ENCODE results near the gene PRKAR1B. TPM values are rescaled to one million over a fixed set of nuclear protein-coding genes. Genes with fewer than 3 reads are reported as not detected.

PRKAR1B gene
- total RNA-seq, 1 experiment from 2014 or later, result 43.3 TPM

DNA sequence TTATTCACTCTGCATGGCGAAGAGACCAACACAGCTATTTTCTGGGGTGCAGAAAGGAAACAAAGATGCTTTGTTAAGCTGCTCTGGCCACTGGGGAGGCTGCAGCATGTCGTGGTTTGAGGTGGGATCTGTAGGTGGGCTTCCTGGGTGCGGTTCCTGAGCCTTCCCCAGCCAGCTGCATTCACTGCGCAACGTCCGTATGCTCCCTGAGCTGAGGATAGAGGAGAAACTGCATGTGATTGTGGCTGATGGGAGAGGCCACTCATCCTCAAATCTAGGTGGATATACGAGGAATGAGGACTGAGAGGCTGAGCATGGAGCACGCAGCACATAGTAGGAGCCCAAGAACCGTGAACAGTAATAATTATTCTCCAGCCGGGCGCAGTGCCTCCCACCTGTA, 10.4 kb downstream of the PRKAR1B start:
- Histone ChIP-seq H2BK5ac (ENCODE audit: insufficient read length, low read length) (no peak overlapping the region), H4K5ac (ENCODE audit: insufficient read length, low read depth, low read length) (no peak overlapping the region), H2BK12ac (ENCODE audit: insufficient read length, low read depth, low read length) (no peak overlapping the region), H3K23me2 (ENCODE audit: insufficient read length, low read depth, low read length, poor library complexity, severe bottlenecking) (peaks cover 3% of the 10 kb centered on the region), H3K27me3 (ENCODE audit: insufficient read depth, low read length) (no peaks in the 10 kb centered on the region), H2BK20ac (ENCODE audit: low read depth, low read length, poor library complexity, severe bottlenecking) (no peak overlapping the region), H2AK5ac (ENCODE audit: insufficient read length, low read length) (no peak overlapping the region), H3K79me1 (ENCODE audit: insufficient read depth, low read depth, low read length, poor library complexity, severe bottlenecking) (peaks cover 3% of the 10 kb centered on the region), H3K4me1 (ENCODE audit: insufficient read depth, low read length) (no peaks in the 10 kb centered on the region), H3K14ac (ENCODE audit: insufficient read depth, low read length) (no peak overlapping the region), H3K9ac (ENCODE audit: extremely low read depth, insufficient read length, low read length) (no peak overlapping the region), H3K18ac (ENCODE audit: insufficient read length, low read depth, low read length) (no peak overlapping the region), H3K4ac (ENCODE audit: low read depth, low read length) (no peak overlapping the region), H3K23ac (ENCODE audit: insufficient read length, low read depth, low read length) (no peak overlapping the region), H4K8ac (replicated peaks; ENCODE audit: insufficient read length, low read depth, low read length) (no peak overlapping the region), H3K56ac (ENCODE audit: insufficient read length, low read depth, low read length) (no peak overlapping the region), H3K4me2 (ENCODE audit: insufficient read depth, insufficient read length, low read length) (no peak overlapping the region), H2BK120ac (ENCODE audit: low read depth, low read length, poor library complexity, severe bottlenecking) (no peak overlapping the region), H3K9me3 (ENCODE audit: control insufficient read depth, low read depth, low read length) (no peaks in the 10 kb centered on the region), H4K91ac (ENCODE audit: insufficient read length, low read depth, low read length) (no peak overlapping the region), H4K20me1 (ENCODE audit: control insufficient read depth, insufficient read depth, insufficient read length) (no peaks in the 10 kb centered on the region), H3K27ac (ENCODE audit: insufficient read length, low read depth, low read length) (no peak overlapping the region), H3T11ph (ENCODE audit: low read length) (no peak overlapping the region), H2BK15ac (ENCODE audit: low read depth, low read length) (no peak overlapping the region), H3K79me2 (ENCODE audit: insufficient read depth, low read length) (peaks cover 2% of the 10 kb centered on the region; the same call in 1 of the 2 replicates), H2AFZ (ENCODE audit: low read length) (no peak overlapping the region)
- H3K4me1 Mint-ChIP-seq, result peaks cover 5 to 9% of the 10 kb centered on the region in 2 experiments
- H3K9me3 Mint-ChIP-seq, result peaks cover 12 to 18% of the 10 kb centered on the region in 2 experiments
- no peak for DNase-seq
- TF ChIP-seq, protein P1, sequence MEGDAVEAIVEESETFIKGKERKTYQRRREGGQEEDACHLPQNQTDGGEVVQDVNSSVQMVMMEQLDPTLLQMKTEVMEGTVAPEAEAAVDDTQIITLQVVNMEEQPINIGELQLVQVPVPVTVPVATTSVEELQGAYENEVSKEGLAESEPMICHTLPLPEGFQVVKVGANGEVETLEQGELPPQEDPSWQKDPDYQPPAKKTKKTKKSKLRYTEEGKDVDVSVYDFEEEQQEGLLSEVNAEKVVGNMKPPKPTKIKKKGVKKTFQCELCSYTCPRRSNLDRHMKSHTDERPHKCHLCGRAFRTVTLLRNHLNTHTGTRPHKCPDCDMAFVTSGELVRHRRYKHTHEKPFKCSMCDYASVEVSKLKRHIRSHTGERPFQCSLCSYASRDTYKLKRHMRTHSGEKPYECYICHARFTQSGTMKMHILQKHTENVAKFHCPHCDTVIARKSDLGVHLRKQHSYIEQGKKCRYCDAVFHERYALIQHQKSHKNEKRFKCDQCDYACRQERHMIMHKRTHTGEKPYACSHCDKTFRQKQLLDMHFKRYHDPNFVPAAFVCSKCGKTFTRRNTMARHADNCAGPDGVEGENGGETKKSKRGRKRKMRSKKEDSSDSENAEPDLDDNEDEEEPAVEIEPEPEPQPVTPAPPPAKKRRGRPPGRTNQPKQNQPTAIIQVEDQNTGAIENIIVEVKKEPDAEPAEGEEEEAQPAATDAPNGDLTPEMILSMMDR (conservative IDR thresholded peaks at IDR 0.05), result no peak
- no CpG with 5 or more reads among the region's 11 CpGs for WGBS (ENCODE audit: extremely low coverage, insufficient read length, low lambda C conversion rate)
- no peak overlapping the region for H3K4me3 Mint-ChIP-seq
- peaks cover 23 to 38% (median 29%) of the 10 kb centered on the region in 3 experiments for H3K36me3 Mint-ChIP-seq (ENCODE audit: insufficient read depth in 1 of 3, low read depth in 3 of 3)
- H3K27ac Mint-ChIP-seq, result no peak overlapping the region
- peaks cover 5% of the 10 kb centered on the region for H3K27me3 Mint-ChIP-seq (ENCODE audit: low read depth)
